Measurements from ENCODE around the gene PHF1. TPM values are rescaled to one million over a fixed set of nuclear protein-coding genes. Genes with fewer than 3 reads are reported as not detected.
"Not testable (repeated sequence)": the region's sequence is repeated elsewhere in the genome, so short reads cannot be mapped to it uniquely, and the experiment has no call there.

PHF1 gene
- total RNA-seq, 8 experiments from 2014 or later, result 24.3 to 63.6 (median 44.4) TPM

DNA sequence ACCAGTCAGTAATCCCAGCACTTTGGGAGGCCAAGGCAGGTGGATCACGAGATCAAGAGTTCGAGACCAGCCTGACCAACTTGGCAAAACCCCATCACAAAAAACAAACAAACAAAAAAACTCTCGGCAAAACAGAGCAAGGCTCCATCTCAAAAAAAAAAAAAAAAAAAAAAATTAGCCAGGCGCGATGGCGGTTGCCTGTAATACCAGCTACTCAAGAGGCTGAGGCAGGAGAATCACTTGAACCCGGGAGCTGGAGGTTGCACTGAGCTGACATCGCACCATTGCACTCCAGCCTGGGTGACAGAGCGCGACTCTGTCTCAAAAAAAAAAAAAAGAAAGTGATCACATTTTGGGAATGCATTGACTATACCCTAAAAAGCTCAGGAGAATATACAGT is 31.6 kb upstream of the PHF1 start:
- H3K27ac ChIP-seq; H3K4me1 ChIP-seq (replicated peaks in 1 of 2); ATAC-seq (replicated peaks in 6 of 8); in situ Hi-C loops (cut with MboI; ENCODE audit: low pct_unique_long_range_greater_than_20kb in 2 of 9, low sequenced_read_pairs in 9 of 9, unreplicated experiment in 9 of 9); H3K4me3 ChIP-seq: not testable (repeated sequence)
- 85 to 100% (median 95%) methylated on average over 1 to 10 of the region's 10 CpGs for WGBS, 10 experiments

DNA sequence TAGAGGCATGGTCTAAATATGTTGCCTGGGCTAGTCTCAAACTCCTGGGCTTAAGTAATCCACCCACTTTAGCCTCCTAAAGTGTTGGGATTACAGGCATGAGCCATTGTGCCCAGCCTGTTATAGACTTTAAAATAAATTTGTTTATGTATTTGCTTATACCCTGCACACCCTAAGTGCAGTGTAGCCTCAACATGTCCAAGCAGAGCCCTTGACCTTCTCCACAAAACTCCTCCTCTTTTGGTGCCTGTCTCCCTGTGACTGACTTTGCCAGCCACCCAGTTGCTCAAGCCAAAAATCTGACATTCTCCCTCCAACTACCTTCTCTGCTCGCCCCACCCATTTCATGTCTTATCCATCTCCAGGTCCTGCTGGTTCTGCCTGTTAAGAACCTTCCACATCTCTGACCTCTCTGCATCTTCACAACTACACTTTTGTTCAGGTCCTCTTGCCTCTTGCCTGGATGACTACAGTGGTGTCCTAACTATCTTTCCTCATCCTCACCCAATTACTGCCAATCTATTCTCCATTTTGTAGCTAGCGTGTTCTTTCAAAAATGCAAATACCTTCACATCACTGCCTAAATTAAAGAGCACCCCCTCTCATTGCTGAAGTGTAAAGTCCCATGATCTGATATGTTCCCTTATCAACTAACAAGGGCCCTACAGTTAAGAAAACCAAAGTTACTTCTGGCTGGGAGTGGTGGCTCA is 30.4 kb upstream of the PHF1 start:
- no peak overlapping the region for H3K27ac ChIP-seq
- 0 to 100% (median 88%) methylated on average over 1 to 2 of the region's 2 CpGs; no CpG with 5 or more reads in 1 of the 10 experiments for WGBS, 10 experiments
- H3K4me3 ChIP-seq, result no peak overlapping the region
- in situ Hi-C loops (cut with MboI; ENCODE audit: low pct_unique_long_range_greater_than_20kb in 2 of 9, low sequenced_read_pairs in 9 of 9, unreplicated experiment in 9 of 9), result no loop called here
- ATAC-seq (replicated peaks in 6 of 8), result peak in 1 of 8 experiments; percentile 11
- no peaks in the 10 kb centered on the region for H3K4me1 ChIP-seq (replicated peaks in 1 of 2)

DNA sequence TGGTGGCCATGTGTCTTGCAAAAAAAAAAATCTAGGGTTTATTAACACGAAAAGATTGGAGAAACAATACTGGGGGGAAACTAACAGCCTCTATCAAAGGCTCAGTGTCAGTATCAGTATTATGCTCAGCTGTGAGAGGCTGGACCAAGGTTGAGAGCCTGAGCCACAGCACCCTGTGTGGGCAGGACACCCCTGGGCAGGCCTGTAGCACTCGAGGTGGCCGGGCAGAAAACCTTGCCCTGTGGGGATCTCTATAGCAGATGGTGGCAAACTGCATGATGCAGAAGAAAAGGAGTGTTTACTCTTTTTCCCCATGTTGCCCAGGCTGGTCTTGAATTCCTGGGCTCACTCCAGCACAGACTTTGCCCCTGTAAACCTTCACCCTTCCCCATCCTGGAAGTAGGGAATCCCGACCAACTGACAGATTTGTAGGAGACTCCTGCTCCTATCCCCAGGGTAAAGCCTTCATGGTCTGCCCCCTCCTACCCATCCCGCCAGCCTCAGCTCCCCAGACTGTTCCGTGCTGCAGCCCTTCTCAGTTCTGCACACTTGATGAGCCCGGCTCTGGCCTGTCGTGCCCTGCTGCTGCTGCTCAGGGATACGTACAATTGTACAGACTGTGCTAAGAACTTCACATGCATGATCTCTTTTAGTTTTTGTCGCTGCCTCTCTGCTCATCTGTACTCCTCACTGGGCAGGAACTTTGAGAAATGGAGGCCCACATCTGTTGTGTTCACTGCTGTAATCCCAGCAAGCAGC is 27.2 kb upstream of the PHF1 start:
- WGBS, 10 experiments, result 33 to 100% (median 68%) methylated on average over 1 to 8 of the region's 10 CpGs; no CpG with 5 or more reads in 3 of the 10 experiments
- in situ Hi-C loops (cut with MboI; ENCODE audit: low pct_unique_long_range_greater_than_20kb in 2 of 9, low sequenced_read_pairs in 9 of 9, unreplicated experiment in 9 of 9), result no loop called here
- Histone ChIP-seq H3K4me1 (replicated peaks in 1 of 2) (no peaks in the 10 kb centered on the region), H3K27ac (no peak overlapping the region), H3K4me3 (no peak overlapping the region)
- peak in 4 of 8 experiments; percentile 22 to 32 (median 26) for ATAC-seq (replicated peaks in 6 of 8)

DNA sequence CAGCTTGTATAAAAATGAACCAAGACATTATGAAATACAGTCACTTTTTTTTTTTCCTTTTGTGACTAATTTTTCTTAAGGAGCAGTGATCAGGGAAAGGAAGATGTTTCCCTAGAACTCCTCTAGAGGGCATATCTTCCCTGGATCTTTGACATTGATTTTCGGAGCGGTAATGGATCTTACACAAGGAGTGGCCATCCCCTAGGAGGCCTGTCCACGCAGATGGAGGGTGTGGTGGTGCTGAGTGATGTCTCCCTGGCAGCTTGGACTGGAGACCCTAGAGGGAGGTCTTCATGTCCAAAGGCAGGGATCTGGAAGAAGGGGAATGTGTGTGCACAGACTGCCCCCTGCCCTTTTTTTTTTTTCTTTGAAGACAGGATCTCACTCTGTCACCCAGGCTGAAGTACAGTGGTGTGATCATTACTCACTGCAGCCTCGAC is 26.2 kb upstream of the PHF1 start:
- Histone ChIP-seq H3K4me3 (no peak overlapping the region), H3K4me1 (replicated peaks in 1 of 2) (no peaks in the 10 kb centered on the region), H3K27ac (no peak overlapping the region)
- WGBS, 10 experiments, result 0 to 80% (median 13%) methylated on average over 2 to 4 of the region's 4 CpGs; no CpG with 5 or more reads in 4 of the 10 experiments
- in situ Hi-C loops (cut with MboI; ENCODE audit: low pct_unique_long_range_greater_than_20kb in 2 of 9, low sequenced_read_pairs in 9 of 9, unreplicated experiment in 9 of 9), result no loop called here
- peak; percentile 71 to 99 (median 84) for ATAC-seq (replicated peaks in 6 of 8)

DNA sequence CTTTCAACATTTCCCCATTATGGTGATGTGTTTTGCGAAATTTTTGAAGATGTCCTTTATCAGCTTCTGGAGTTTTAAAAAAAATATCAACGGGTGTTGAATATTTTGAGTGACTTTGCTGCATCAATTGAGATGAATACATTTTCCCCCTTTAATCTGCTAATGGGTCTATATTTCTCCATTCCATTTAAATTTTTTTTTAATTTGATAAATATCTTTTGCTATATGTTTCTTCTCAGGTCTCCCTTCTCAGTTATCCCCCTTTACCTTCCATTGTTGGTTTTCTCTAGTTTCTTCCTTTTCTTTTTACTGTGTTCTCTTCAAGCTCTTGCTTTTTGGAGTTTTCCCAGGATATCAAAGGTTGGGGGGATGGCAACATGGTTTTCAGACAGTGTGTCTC is 20.6 kb upstream of the PHF1 start:
- Histone ChIP-seq H3K4me1 (replicated peaks in 1 of 2) (peaks cover 3 to 8% of the 10 kb centered on the region in 2 donors), H3K4me3 (no peak overlapping the region), H3K27ac (peak overlapping the region in 1 of 2 donors; percentile 86)
- ATAC-seq (replicated peaks in 6 of 8), result no peak
- in situ Hi-C loops (cut with MboI; ENCODE audit: low pct_unique_long_range_greater_than_20kb in 2 of 9, low sequenced_read_pairs in 9 of 9, unreplicated experiment in 9 of 9), result no loop called here
- WGBS, 10 experiments, result 70 to 100% (median 100%) methylated on average over 1 to 2 of the region's 2 CpGs

DNA sequence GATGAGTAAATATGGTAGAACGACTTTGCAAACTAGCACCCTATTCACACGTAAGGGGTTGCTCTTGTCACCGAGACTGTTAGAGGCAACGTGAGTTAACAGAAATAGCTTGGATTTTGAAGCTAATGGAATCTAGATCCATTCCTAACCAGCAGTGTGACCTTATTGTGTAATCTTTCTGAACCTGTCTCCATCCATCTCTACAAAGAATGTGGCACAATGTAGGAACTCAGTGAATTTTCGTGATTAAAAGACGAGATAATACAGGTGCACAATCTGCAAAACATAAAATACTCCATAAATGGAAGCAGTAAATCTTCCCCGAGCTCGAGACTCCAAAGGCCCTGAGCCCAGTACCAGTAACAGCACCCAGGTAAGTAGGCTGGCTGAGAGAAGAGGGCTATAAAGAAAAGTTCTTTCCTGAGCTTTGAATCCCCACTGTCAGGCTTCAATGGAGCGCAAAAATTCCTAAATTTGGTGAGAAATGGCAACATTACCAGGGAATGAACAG is 20.0 kb upstream of the PHF1 start:
- H3K4me1 ChIP-seq (replicated peaks in 1 of 2), result peaks cover 3 to 10% of the 10 kb centered on the region in 2 donors
- WGBS, 10 experiments, result 61 to 96% (median 77%) methylated on average over 3 to 9 of the region's 9 CpGs; no CpG with 5 or more reads in 2 of the 10 experiments
- no peak for ATAC-seq (replicated peaks in 6 of 8)
- in situ Hi-C loops (cut with MboI; ENCODE audit: low pct_unique_long_range_greater_than_20kb in 2 of 9, low sequenced_read_pairs in 9 of 9, unreplicated experiment in 9 of 9), result no loop called here
- H3K4me3 ChIP-seq, result peak overlapping the region in 3 of 5 donors; percentile 6 to 57 (median 7)
- H3K27ac ChIP-seq, result peak overlapping the region; percentile 48 to 86

DNA sequence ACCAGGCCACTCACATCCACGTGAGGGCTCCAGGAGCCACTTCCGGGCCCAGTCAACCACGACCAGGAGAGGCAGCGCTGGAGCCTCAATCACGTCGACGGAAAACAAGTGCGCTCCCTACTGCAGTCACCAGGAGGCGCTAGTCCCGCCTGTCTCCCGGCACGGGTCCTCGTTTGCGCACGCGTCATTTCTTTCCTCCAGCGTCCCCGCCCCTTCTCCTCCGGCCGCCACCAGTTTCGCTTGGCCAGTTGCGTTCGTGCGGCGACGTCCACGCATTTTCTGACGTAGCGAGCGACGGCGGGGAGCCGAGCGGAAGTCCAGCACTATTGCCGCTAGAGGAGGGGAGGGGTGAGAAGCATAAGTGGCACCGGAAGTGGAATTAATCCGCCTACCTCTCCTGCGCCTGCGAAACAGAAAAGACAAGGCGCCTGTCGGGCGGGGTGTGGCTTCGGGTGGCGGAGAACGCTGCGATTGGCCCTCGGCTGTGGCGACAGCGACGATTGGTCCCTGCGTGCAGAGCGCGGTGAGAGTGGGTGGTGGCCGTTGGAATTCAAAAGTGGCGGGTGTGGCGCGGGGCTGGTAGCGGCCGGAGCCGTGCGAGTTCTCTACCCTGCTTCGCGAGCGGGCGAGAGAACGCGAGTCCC is 19.4 kb upstream of the PHF1 start, which contains the start of gene KIFC1:
Gene KIFC1 (plus strand): TSS at position 546 of the 644 bp plus-strand sequence. CDS start 163 bp downstream, outside the sequence.
- peak; percentile 92 to 98 (median 96) for ATAC-seq (replicated peaks in 6 of 8)

DNA sequence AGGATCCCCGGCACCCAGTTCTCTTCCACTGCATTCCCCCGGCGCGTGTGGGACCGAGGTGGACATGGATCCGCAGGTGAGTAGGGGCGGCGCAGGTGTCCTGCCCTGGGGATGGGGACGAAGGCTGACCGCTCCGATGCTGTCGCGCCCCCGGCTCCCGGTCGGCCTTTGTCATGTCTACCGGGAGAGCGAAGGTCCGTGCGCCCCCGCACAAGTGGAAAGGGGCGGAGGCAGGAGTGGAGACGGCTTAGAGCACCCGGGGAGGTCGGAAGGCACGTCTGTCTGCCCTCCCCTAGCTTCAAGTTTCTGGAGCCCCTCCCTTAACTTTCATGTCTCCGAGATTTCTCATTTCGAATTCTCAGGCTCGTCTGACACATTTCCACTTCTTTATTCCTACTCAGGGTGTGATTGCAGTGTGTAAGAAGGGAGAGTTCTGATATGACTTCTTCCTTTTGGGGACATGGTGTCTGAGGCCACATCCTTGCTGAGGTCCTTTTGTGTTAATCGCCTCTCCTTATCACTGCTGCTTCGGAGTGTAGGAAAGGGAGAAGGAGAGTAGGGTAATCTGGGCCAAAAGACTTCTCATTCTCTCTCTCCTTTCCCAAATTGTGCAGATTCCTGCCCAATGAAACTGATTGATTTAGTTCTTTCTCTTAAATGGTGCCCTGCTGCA is 18.8 kb upstream of the PHF1 start:
- peak in 6 of 8 experiments; percentile 0 to 6 (median 2) for ATAC-seq (replicated peaks in 6 of 8)
- WGBS, 10 experiments, result 0 to 10% (median 0%) methylated on average over 1 to 13 of the region's 31 CpGs; no CpG with 5 or more reads in 3 of the 10 experiments
- peak overlapping the region in 1 of 2 donors; percentile 72 for H3K27ac ChIP-seq
- H3K4me1 ChIP-seq (replicated peaks in 1 of 2), result peaks cover 3 to 10% of the 10 kb centered on the region in 2 donors
- in situ Hi-C loops (cut with MboI; ENCODE audit: low pct_unique_long_range_greater_than_20kb in 2 of 9, low sequenced_read_pairs in 9 of 9, unreplicated experiment in 9 of 9), result no loop called here
- H3K4me3 ChIP-seq, result peak overlapping the region; percentile 44 to 57 (median 49)

More for the DNA sequence above, 19.4 kb upstream of the PHF1 start, which contains the start of gene KIFC1:
- in situ Hi-C loops (cut with MboI; ENCODE audit: low pct_unique_long_range_greater_than_20kb in 2 of 9, low sequenced_read_pairs in 9 of 9, unreplicated experiment in 9 of 9), result no loop called here
- H3K4me3 ChIP-seq, result peak within 1 kb of the TSS; percentile 44 to 57 (median 49)
- H3K27ac ChIP-seq, result peak within 1 kb of the TSS; percentile 48 to 86
- WGBS, 10 experiments, result 0 to 1% (median 0%) methylated on average over 1 to 22 of the region's 67 CpGs; no CpG with 5 or more reads in 2 of the 10 experiments
- H3K4me1 ChIP-seq (replicated peaks in 1 of 2), result peaks cover 3 to 10% of the 10 kb centered on the region in 2 donors

DNA sequence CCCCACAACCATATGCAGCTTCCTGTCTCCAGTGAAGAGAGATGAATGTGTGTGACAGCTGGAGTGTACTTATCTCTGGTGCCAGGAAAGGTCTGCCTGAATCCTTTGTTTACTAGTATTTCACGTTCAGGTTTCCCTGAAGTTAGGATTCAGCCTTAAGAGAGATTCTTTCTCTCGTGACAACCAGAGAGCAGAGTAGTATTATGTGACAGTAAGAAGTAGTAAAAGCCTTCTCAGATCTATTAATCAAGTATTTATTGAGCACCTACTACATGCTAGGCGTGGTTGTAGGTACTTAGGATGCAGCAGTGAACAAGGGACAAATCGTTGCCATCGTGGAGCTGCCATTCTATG is 18.2 kb upstream of the PHF1 start:
- WGBS, 10 experiments, result 9 to 63% (median 34%) methylated on average over 1 to 5 of the region's 5 CpGs; no CpG with 5 or more reads in 1 of the 10 experiments
- in situ Hi-C loops (cut with MboI; ENCODE audit: low pct_unique_long_range_greater_than_20kb in 2 of 9, low sequenced_read_pairs in 9 of 9, unreplicated experiment in 9 of 9), result no loop called here
- peak overlapping the region in 4 of 5 donors; percentile 45 to 57 (median 50) for H3K4me3 ChIP-seq
- peaks cover 3 to 10% of the 10 kb centered on the region in 2 donors for H3K4me1 ChIP-seq (replicated peaks in 1 of 2)
- no peak overlapping the region for H3K27ac ChIP-seq
- ATAC-seq (replicated peaks in 6 of 8), result no peak

DNA sequence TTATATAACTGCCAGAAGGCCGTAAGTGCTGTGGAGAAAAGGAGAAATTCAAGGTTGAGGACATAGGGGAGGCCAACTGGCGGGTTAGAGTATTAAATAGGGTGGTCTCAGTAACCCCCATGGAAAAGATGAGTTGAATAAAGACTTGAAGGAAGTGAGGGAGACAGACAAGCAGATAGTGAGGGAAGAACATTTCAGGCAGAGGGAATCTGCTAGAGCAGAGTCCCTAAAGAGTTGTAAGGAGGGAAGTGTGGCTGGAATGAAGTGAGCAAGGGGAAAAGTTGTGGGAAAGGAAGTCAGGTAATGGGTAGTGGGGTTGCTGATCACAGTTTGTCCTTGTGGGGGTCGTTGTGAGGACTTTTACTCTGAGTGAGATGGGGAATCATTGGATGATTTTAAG is 17.8 kb upstream of the PHF1 start:
- ATAC-seq (replicated peaks in 6 of 8), result no peak
- H3K4me1 ChIP-seq (replicated peaks in 1 of 2), result peaks cover 3 to 10% of the 10 kb centered on the region in 2 donors
- WGBS, 10 experiments, result 8 to 60% (median 40%) methylated on average over 1 to 3 of the region's 3 CpGs; no CpG with 5 or more reads in 2 of the 10 experiments
- H3K4me3 ChIP-seq, result peak overlapping the region in 1 of 5 donors; percentile 57
- H3K27ac ChIP-seq, result no peak overlapping the region
- in situ Hi-C loops (cut with MboI; ENCODE audit: low pct_unique_long_range_greater_than_20kb in 2 of 9, low sequenced_read_pairs in 9 of 9, unreplicated experiment in 9 of 9), result no loop called here

DNA sequence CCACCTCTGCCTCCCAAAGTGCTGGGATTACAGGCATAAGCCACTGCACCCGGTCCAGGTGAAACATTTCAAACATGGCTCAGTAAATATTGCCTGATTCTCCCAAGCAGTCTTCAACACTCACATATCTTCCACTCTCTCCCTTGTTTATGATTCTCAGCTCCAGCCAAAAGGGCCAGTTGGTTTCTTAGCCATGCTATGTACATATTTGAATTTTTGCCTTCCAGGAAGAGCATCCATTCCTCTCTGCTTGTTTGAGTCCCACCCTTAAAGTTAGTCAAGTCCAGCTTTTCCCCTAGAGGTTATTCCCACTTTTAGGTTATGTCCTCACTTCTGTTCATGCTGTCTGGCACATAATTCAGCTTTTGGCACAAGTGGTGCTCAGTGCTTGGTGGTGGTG is 13.3 kb upstream of the PHF1 start:
- H3K4me3 ChIP-seq, result no peak overlapping the region
- peak in 3 of 8 experiments; percentile 48 to 61 (median 60) for ATAC-seq (replicated peaks in 6 of 8)
- no peak overlapping the region for H3K27ac ChIP-seq
- H3K4me1 ChIP-seq (replicated peaks in 1 of 2), result peaks cover 0 to 3% of the 10 kb centered on the region in 2 donors
- WGBS, 10 experiments, result 80 to 100% (median 82%) methylated on average over 1 of the region's 1 CpG; no CpG with 5 or more reads in 6 of the 10 experiments
- in situ Hi-C loops (cut with MboI; ENCODE audit: low pct_unique_long_range_greater_than_20kb in 2 of 9, low sequenced_read_pairs in 9 of 9, unreplicated experiment in 9 of 9), result no loop called here

DNA sequence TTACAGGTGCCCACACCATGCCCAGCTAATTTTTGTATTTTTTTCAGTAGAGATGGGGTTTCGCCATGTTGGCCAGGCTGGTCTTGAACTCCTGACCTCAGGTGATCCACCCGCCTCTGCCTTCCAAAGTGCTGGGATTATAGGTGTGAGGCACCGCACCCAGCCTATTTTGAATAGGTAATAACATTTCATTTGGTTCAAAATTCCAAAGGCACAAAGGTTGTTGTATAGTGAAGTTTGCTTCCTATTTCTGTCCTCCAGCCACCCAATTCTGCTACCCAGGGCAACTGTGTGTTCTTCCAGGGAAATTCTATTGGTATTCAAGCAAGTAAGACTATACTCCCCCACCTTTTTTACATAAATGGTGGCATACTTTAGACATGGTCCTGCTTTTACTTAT is 12.2 kb upstream of the PHF1 start:
- in situ Hi-C loops (cut with MboI; ENCODE audit: low pct_unique_long_range_greater_than_20kb in 2 of 9, low sequenced_read_pairs in 9 of 9, unreplicated experiment in 9 of 9); H3K4me1 ChIP-seq (replicated peaks in 1 of 2); ATAC-seq (replicated peaks in 6 of 8); H3K4me3 ChIP-seq; H3K27ac ChIP-seq: not testable (repeated sequence)
- WGBS, 10 experiments, result 88 to 100% (median 100%) methylated on average over 1 to 3 of the region's 3 CpGs; no CpG with 5 or more reads in 4 of the 10 experiments
